Kidney epithelial cell (primary cell): ENCODE results near the gene KCNH1. TPM values are rescaled to one million over a fixed set of nuclear protein-coding genes. Genes with fewer than 3 reads are reported as not detected.

Experiments
- DNase-seq: peaks from one replicate; pipeline ENCODE4 v3.0.0-alpha.2; 2010; ENCODE audit warnings: low read depth
- H3K27me3 ChIP-seq: 2 replicates; pipeline ENCODE4 v1.6.0; 2011; ENCODE audit warnings: low read length; ENCODE audit not compliant: control insufficient read depth, insufficient read depth
- H3K36me3 ChIP-seq: 2 replicates; pipeline ENCODE4 v1.5.1; 2011; ENCODE audit warnings: low read length; ENCODE audit not compliant: control insufficient read depth, insufficient read depth
- H3K4me3 ChIP-seq: 2 replicates; pipeline ENCODE4 v1.5.1; 2011; ENCODE audit warnings: low read depth, mild to moderate bottlenecking, control low read depth, low read length
- CTCF ChIP-seq: IDR thresholded peaks from 2 replicates; pipeline ENCODE4 v1.5.1; 2011; ENCODE audit warnings: mild to moderate bottlenecking, moderate library complexity, low read length, control low read depth, inconsistent platforms; ENCODE audit not compliant: insufficient read depth, poor library complexity, severe bottlenecking
- total RNA-seq: library from RNA; depleted of rRNA; stranded (reverse); fragments of >200 nt; gene quantifications from 2 replicates; pipeline ENCODE4 v1.2.3, GENCODE V29; 2015

The KCNH1 gene
- total RNA-seq, 1 donor from 2014 or later = 14.3 TPM

- Histone ChIP-seq H3K27me3 (no peaks in the 10 kb centered on the region), H3K4me3 (no peak overlapping the region), H3K36me3 (no peaks in the 10 kb centered on the region)
- TF ChIP-seq CTCF = no peak
- no peak for DNase-seq
These were observed 445.3 kb downstream of the KCNH1 start for GRCh38 chr1:210688512-210689234.

- TF ChIP-seq CTCF = no peak
- H3K4me3 ChIP-seq = no peak overlapping the region
- DNase-seq = no peak
These were observed 446.2 kb downstream of the KCNH1 start for GRCh38 chr1:210687582-210688279.

GRCh38 chr1:210686841-210687240 is 447.1 kb downstream of the KCNH1 start:
- no peaks in the 10 kb centered on the region for H3K27me3 ChIP-seq
- TF ChIP-seq CTCF = no peak
- DNase-seq = no peak
- no peaks in the 10 kb centered on the region for H3K36me3 ChIP-seq
- H3K4me3 ChIP-seq = no peak overlapping the region

More at GRCh38 chr1:210687582-210688279, 446.2 kb downstream of the KCNH1 start:
- no peaks in the 10 kb centered on the region for H3K27me3 ChIP-seq
- H3K36me3 ChIP-seq = no peaks in the 10 kb centered on the region

- no peak for TF ChIP-seq CTCF
- Histone ChIP-seq H3K4me3 (no peak overlapping the region), H3K27me3 (no peaks in the 10 kb centered on the region), H3K36me3 (no peaks in the 10 kb centered on the region)
- no peak for DNase-seq
These were observed 448.7 kb downstream of the KCNH1 start for GRCh38 chr1:210685295-210685650.

GRCh38 chr1:210684466-210685294 is 449.3 kb downstream of the KCNH1 start:
- no peaks in the 10 kb centered on the region for H3K27me3 ChIP-seq
- no peak for DNase-seq
- no peak overlapping the region for H3K4me3 ChIP-seq
- no peak for TF ChIP-seq CTCF
- H3K36me3 ChIP-seq = no peaks in the 10 kb centered on the region
